ENCODE results near the gene GRB14.

The GRB14 gene

GRCh38 chr2:164609790-164610189, 11.5 kb downstream of the GRB14 start:
- Histone ChIP-seq H3K27me3 (replicated peaks; ENCODE audit: control insufficient read depth, insufficient read depth, low read length) (no peaks in the 10 kb centered on the region), H3K36me3 (ENCODE audit: control insufficient read depth, insufficient read depth, low read length, severe bottlenecking) (no peaks in the 10 kb centered on the region), H3K4me1 (ENCODE audit: control insufficient read depth, insufficient read depth, low read length) (peaks cover 23% of the 10 kb centered on the region), H3K9me3 (ENCODE audit: control insufficient read depth, low read length) (no peaks in the 10 kb centered on the region), H3K4me3 (ENCODE audit: low read length) (no peak overlapping the region), H3K9ac (ENCODE audit: low read length) (no peak overlapping the region)
- DNase-seq (ENCODE audit: low read depth), result no peak

DNA sequence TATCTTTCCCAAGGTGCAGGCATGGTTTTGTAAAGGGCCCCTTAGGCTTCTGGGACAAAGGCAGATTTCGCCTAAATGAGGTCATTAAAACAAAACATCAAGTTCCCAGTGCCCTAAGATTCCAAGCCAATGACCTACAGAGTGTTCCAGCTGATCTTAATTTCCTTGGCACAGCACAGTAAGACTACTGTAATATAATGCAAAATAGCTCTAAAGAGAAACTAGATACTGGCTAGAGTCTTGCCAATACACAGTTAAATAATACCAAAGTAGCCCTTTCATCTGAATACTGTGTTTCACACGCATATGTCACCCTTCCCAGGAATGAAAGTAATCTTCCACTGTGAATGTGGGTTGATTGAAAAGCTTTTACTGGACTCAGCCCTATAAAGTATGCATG, 14.7 kb downstream of the GRB14 start:
- H3K9me3 ChIP-seq (ENCODE audit: control insufficient read depth, low read length), result no peaks in the 10 kb centered on the region
- peaks cover 26% of the 10 kb centered on the region for H3K4me1 ChIP-seq (ENCODE audit: control insufficient read depth, insufficient read depth, low read length)
- H3K27me3 ChIP-seq (replicated peaks; ENCODE audit: control insufficient read depth, insufficient read depth, low read length), result no peaks in the 10 kb centered on the region
- peak overlapping the region; percentile 32 for H3K9ac ChIP-seq (ENCODE audit: low read length)
- H3K4me3 ChIP-seq (ENCODE audit: low read length), result peak overlapping the region; percentile 3
- DNase-seq (ENCODE audit: low read depth), result peak; percentile 81
- H3K36me3 ChIP-seq (ENCODE audit: control insufficient read depth, insufficient read depth, low read length, severe bottlenecking), result no peaks in the 10 kb centered on the region

GRCh38 chr2:164605295-164605694, 16.0 kb downstream of the GRB14 start:
- Histone ChIP-seq H3K9ac (ENCODE audit: low read length) (no peak overlapping the region), H3K4me1 (ENCODE audit: control insufficient read depth, insufficient read depth, low read length) (peaks cover 37% of the 10 kb centered on the region), H3K36me3 (ENCODE audit: control insufficient read depth, insufficient read depth, low read length, severe bottlenecking) (no peaks in the 10 kb centered on the region), H3K4me3 (ENCODE audit: low read length) (no peak overlapping the region), H3K9me3 (ENCODE audit: control insufficient read depth, low read length) (no peaks in the 10 kb centered on the region), H3K27me3 (replicated peaks; ENCODE audit: control insufficient read depth, insufficient read depth, low read length) (no peaks in the 10 kb centered on the region)
- DNase-seq (ENCODE audit: low read depth), result no peak

- H3K36me3 ChIP-seq (ENCODE audit: control insufficient read depth, insufficient read depth, low read length, severe bottlenecking), result no peaks in the 10 kb centered on the region
- no peaks in the 10 kb centered on the region for H3K9me3 ChIP-seq (ENCODE audit: control insufficient read depth, low read length)
- no peaks in the 10 kb centered on the region for H3K27me3 ChIP-seq (replicated peaks; ENCODE audit: control insufficient read depth, insufficient read depth, low read length)
- DNase-seq (ENCODE audit: low read depth), result no peak
- no peak overlapping the region for H3K9ac ChIP-seq (ENCODE audit: low read length)
- H3K4me3 ChIP-seq (ENCODE audit: low read length), result no peak overlapping the region
- H3K4me1 ChIP-seq (ENCODE audit: control insufficient read depth, insufficient read depth, low read length), result peaks cover 31% of the 10 kb centered on the region
Observed at GRCh38 chr2:164600763-164601162, 20.5 kb downstream of the GRB14 start.

GRCh38 chr2:164599954-164600589, 21.2 kb downstream of the GRB14 start:
- H3K27me3 ChIP-seq (replicated peaks; ENCODE audit: control insufficient read depth, insufficient read depth, low read length), result no peaks in the 10 kb centered on the region
- no peak overlapping the region for H3K4me3 ChIP-seq (ENCODE audit: low read length)
- H3K9me3 ChIP-seq (ENCODE audit: control insufficient read depth, low read length), result no peaks in the 10 kb centered on the region
- H3K4me1 ChIP-seq (ENCODE audit: control insufficient read depth, insufficient read depth, low read length), result peaks cover 24% of the 10 kb centered on the region
- H3K9ac ChIP-seq (ENCODE audit: low read length), result no peak overlapping the region
- DNase-seq (ENCODE audit: low read depth), result peak; percentile 77
- no peaks in the 10 kb centered on the region for H3K36me3 ChIP-seq (ENCODE audit: control insufficient read depth, insufficient read depth, low read length, severe bottlenecking)

DNA sequence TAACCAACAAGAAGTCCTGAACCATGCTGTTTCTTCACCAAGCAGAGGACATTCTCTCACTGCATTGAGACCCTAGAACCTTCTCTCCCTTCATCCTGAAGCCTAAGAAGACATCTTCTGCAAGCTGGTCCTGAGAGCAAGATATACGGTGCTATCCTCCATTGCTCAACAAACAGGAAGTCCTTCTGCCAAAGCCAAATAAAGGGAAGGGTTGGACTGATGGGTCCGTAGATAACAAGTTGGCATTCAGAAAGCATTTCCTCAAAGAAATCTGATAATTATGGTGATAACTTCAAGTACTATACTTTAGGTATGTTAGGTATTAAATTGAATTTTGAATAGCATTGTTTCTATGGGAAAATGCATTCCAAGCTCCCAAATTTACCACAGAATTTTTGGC, 23.3 kb downstream of the GRB14 start:
- H3K27me3 ChIP-seq (replicated peaks; ENCODE audit: control insufficient read depth, insufficient read depth, low read length), result no peaks in the 10 kb centered on the region
- H3K36me3 ChIP-seq (ENCODE audit: control insufficient read depth, insufficient read depth, low read length, severe bottlenecking), result no peaks in the 10 kb centered on the region
- H3K4me1 ChIP-seq (ENCODE audit: control insufficient read depth, insufficient read depth, low read length), result peaks cover 18% of the 10 kb centered on the region
- H3K9ac ChIP-seq (ENCODE audit: low read length), result no peak overlapping the region
- no peaks in the 10 kb centered on the region for H3K9me3 ChIP-seq (ENCODE audit: control insufficient read depth, low read length)
- no peak overlapping the region for H3K4me3 ChIP-seq (ENCODE audit: low read length)
- DNase-seq (ENCODE audit: low read depth), result no peak

- peaks cover 4% of the 10 kb centered on the region for H3K4me1 ChIP-seq (ENCODE audit: control insufficient read depth, insufficient read depth, low read length)
- peak; percentile 36 for DNase-seq (ENCODE audit: low read depth)
Observed at GRCh38 chr2:164595031-164595430, 26.3 kb downstream of the GRB14 start.

DNA sequence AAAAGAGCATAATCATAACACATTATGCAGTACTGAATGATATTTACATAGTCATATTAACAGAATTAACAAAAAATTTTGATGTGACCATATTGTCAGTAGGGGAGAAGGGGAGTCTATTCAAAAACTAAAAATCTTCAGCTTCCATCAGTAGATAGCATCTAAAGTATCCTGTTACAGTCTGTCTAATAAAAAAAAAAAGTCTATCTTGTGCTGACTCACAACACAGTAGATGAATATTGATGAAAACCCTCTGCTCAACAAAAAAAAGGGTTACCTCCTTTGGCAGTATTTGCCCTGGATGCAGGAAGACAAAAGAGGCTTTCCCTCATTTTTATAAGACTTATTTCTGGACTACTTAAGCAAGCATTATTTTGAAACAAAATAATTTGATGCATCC, 27.3 kb downstream of the GRB14 start:
- no peaks in the 10 kb centered on the region for H3K9me3 ChIP-seq (ENCODE audit: control insufficient read depth, low read length)
- no peaks in the 10 kb centered on the region for H3K27me3 ChIP-seq (replicated peaks; ENCODE audit: control insufficient read depth, insufficient read depth, low read length)
- DNase-seq (ENCODE audit: low read depth), result peak; percentile 24
- no peak overlapping the region for H3K9ac ChIP-seq (ENCODE audit: low read length)
- H3K4me3 ChIP-seq (ENCODE audit: low read length), result no peak overlapping the region
- no peaks in the 10 kb centered on the region for H3K4me1 ChIP-seq (ENCODE audit: control insufficient read depth, insufficient read depth, low read length)
- H3K36me3 ChIP-seq (ENCODE audit: control insufficient read depth, insufficient read depth, low read length, severe bottlenecking), result no peaks in the 10 kb centered on the region

More at GRCh38 chr2:164595031-164595430, 26.3 kb downstream of the GRB14 start:
- no peaks in the 10 kb centered on the region for H3K27me3 ChIP-seq (replicated peaks; ENCODE audit: control insufficient read depth, insufficient read depth, low read length)
- H3K36me3 ChIP-seq (ENCODE audit: control insufficient read depth, insufficient read depth, low read length, severe bottlenecking), result no peaks in the 10 kb centered on the region
- no peak overlapping the region for H3K4me3 ChIP-seq (ENCODE audit: low read length)
- no peaks in the 10 kb centered on the region for H3K9me3 ChIP-seq (ENCODE audit: control insufficient read depth, low read length)
- no peak overlapping the region for H3K9ac ChIP-seq (ENCODE audit: low read length)

DNA sequence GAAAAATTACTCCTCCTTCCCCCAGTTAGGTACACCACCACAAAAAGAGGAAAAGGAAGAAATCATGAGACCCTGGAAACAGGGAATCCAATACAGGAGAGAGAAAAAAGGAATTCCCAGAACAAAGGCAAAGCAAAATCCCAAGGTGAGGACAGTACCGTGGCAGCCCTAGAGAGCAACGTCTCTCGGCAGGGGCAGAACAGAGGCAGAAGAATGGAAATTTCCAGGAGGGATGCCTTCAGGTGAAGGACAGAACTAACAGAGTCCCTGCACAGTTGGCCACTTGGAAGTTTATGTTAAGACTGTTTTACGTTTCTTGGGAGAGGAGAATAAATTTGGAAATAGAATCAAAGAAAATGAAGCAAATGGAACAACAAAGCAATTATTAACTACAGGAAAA, 27.7 kb downstream of the GRB14 start:
- Histone ChIP-seq H3K36me3 (ENCODE audit: control insufficient read depth, insufficient read depth, low read length, severe bottlenecking) (no peaks in the 10 kb centered on the region), H3K4me1 (ENCODE audit: control insufficient read depth, insufficient read depth, low read length) (no peaks in the 10 kb centered on the region), H3K27me3 (replicated peaks; ENCODE audit: control insufficient read depth, insufficient read depth, low read length) (no peaks in the 10 kb centered on the region), H3K9ac (ENCODE audit: low read length) (no peak overlapping the region), H3K9me3 (ENCODE audit: control insufficient read depth, low read length) (no peaks in the 10 kb centered on the region), H3K4me3 (ENCODE audit: low read length) (no peak overlapping the region)
- no peak for DNase-seq (ENCODE audit: low read depth)

- no peaks in the 10 kb centered on the region for H3K36me3 ChIP-seq (ENCODE audit: control insufficient read depth, insufficient read depth, low read length, severe bottlenecking)
- no peak for DNase-seq (ENCODE audit: low read depth)
- H3K9ac ChIP-seq (ENCODE audit: low read length), result no peak overlapping the region
- no peaks in the 10 kb centered on the region for H3K9me3 ChIP-seq (ENCODE audit: control insufficient read depth, low read length)
- H3K4me3 ChIP-seq (ENCODE audit: low read length), result no peak overlapping the region
- no peaks in the 10 kb centered on the region for H3K27me3 ChIP-seq (replicated peaks; ENCODE audit: control insufficient read depth, insufficient read depth, low read length)
- H3K4me1 ChIP-seq (ENCODE audit: control insufficient read depth, insufficient read depth, low read length), result no peaks in the 10 kb centered on the region
Observed at GRCh38 chr2:164589522-164589921, 31.8 kb downstream of the GRB14 start.

DNA sequence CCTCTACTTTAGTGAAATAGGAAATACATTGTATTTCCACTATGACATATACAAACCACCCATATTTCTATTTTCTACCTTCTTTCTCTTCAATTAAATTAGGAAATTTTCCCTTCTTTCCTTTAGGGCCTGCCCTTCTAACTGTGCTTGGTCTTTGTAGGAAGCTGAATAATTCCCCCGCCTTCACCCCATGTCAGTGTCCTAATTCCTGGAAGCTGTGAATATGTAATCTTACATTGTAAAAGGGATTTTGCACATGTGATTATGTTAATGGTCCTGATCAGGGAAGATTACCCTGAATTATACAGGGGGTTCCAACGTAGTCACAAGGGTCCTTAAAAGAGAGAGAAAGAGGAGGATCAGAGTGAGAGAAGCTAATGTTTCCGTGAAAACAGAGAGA, 40.2 kb downstream of the GRB14 start:
- H3K4me3 ChIP-seq (ENCODE audit: low read length), result no peak overlapping the region
- H3K27me3 ChIP-seq (replicated peaks; ENCODE audit: control insufficient read depth, insufficient read depth, low read length), result no peaks in the 10 kb centered on the region
- H3K4me1 ChIP-seq (ENCODE audit: control insufficient read depth, insufficient read depth, low read length), result no peaks in the 10 kb centered on the region
- no peak for DNase-seq (ENCODE audit: low read depth)
- no peaks in the 10 kb centered on the region for H3K9me3 ChIP-seq (ENCODE audit: control insufficient read depth, low read length)
- no peak overlapping the region for H3K9ac ChIP-seq (ENCODE audit: low read length)
- H3K36me3 ChIP-seq (ENCODE audit: control insufficient read depth, insufficient read depth, low read length, severe bottlenecking), result no peaks in the 10 kb centered on the region

GRCh38 chr2:164574931-164575330, 46.4 kb downstream of the GRB14 start:
- H3K9ac ChIP-seq (ENCODE audit: low read length), result no peak overlapping the region
- H3K4me3 ChIP-seq (ENCODE audit: low read length), result no peak overlapping the region
- no peaks in the 10 kb centered on the region for H3K27me3 ChIP-seq (replicated peaks; ENCODE audit: control insufficient read depth, insufficient read depth, low read length)
- DNase-seq (ENCODE audit: low read depth), result no peak
- H3K4me1 ChIP-seq (ENCODE audit: control insufficient read depth, insufficient read depth, low read length), result no peaks in the 10 kb centered on the region
- H3K36me3 ChIP-seq (ENCODE audit: control insufficient read depth, insufficient read depth, low read length, severe bottlenecking), result no peaks in the 10 kb centered on the region
- no peaks in the 10 kb centered on the region for H3K9me3 ChIP-seq (ENCODE audit: control insufficient read depth, low read length)
